ENCODE measurements around the gene NXN.
"Not testable (repeated sequence)": the region's sequence is repeated elsewhere in the genome, so short reads cannot be mapped to it uniquely, and the experiment has no call there.

NXN gene

DNA sequence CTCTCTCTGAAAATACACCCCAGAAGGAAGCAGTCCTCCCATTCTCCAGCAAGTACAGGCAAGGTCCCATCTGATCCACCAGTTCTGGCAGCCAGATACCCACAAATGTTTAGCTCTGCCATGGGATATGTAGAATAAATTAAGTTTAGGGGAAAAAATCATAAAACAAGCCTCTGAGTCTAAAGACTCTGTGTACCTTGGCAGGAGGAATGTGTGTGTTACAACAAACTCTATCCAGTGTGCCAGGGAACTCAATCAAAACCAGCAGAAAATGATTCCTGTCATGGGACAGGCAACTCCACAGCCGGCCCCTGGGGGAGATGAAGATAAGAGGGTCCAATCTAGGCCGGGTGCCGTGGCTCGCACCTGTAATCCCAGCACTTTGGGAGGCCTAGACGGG lies 124.0 kb downstream of the NXN start:
- DNase-seq = no peak

DNA sequence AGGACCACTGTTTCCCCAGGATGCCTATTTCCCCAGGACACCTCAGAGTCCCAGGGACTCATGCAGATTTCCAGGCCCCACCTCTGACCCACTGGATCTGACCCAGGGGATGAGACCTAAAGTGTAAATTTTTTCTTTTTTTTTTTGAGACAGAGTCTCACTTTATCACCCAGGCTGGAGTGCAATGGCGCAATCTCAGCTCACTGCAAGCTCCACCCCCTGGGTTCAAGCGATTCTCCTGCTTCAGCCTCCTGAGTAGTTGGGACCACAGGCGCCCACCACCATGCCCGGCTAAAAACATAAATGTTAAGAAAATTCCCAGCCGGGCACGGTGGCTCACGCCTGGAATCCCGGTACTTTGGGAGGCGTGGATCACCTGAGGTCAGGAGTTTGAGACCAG lies 126.7 kb downstream of the NXN start:
- not testable (repeated sequence) for DNase-seq

DNA sequence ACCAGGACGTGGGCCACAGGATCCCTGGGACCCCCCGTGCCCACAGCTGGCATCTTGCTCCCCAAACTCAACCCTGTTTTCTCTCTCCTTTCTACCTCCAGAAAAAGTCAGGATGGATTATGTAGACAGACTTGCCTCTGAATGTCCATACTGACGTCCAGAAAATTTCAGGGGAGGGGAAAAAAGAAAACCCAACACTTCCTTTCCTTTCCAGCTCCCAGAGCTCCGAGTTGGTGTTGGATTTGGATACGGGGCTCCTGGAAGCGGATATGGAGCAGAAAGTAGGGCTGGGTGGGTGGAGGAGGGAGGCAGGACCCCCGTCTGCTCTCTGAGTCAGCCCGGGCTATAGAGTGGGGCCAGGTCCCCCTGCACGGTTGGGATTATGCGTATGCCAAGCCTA lies 127.2 kb downstream of the NXN start:
- no peak for DNase-seq

DNA sequence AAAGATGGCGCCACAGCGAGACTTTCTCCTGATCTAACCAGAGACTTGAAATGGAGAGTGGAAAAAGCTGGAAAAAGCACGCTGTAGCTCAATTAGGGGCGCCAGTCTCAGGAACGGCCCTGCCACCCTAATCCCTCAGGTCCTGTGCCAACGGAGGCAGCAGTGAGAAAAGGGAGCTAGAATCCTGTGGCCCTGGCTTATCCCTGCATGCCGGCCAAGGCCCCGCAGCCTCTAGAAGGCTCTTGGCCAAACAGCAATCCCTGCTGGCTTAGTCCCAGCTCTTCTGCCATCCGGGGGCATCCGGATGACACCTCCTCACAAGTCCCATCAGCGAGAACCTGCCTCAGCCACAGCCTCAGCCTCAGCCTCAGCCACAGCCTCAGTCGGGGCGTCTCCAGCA lies 127.7 kb downstream of the NXN start:
- DNase-seq = no peak

DNA sequence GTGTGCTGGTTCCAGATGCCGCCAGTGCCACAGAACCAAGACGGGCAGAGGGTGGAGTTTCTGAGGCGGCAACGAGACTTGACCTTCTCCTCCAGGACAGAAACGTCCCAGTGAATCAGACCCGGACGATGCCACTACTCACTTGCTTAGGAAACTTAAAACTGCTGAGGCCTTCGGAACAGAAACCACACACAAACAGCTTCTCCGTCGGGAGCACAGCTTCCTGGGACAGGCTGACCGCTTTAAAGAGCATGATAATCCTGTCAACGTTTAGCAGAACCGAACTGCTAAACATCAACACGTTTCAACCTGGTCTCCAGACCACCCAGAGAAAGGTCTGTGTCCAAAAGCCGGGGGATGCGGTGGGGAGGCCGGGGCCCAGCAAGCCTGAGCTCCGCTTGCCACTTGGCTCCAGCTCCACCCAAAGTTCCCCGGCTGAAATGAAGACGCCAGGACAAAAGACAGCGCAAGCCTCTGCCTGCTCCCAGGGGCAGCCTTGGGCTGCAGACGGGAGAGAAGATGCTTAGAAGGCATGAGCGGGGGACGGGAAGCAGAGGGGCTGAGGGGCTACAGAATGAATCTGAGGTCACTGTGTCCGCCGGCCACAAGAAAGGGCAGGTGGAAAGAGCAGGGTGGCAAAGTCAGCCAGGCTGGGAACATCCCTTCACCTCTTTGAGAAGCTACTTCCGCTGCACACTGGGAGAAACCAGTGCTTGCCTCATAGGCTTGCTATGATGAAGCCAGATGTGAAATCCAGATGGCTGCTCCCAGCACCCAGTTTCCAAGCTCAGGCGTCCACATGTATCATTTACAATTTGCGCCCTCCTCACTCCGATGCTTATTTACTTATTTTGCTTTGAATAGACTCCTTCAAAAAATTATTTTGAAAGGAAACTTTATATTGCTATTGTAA lies 128.5 kb downstream of the NXN start:
- DNase-seq = no peak

DNA sequence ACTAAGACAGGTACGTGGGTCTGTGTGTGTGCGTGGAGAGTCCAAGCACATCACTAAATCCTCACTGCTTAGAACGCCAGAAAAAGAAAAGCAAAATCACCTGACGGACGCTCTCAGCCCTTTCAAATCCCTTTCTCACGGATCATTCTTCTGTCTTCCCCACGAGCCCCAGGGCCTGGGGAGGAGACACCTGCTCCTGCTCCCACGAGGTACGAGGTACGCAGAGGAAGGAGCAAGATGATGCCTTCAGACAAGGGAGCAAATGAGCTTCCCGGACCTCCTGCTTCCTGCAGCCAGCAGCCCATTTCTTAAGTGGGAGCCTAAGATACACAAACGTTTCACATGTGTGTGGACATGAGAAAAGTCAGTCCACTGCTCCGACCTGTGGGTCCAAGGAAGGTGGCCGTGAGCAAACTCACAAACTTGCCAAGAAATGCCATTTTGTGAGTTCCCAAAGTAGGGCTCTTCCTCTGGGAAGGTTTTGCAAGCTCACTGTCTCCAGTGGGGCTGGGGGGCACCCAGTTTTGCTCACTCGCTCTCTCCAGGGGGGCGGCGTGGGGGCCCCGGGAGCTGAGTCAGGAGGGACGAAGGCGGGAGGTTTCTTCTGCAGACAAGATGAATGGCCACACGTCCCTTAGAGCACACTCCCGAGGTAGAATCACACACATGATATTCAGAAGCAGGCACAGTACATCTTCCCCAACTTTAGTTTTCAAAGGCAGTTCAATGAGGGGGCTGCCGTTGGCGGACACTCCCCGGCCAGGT lies 129.3 kb downstream of the NXN start:
- DNase-seq = no peak

DNA sequence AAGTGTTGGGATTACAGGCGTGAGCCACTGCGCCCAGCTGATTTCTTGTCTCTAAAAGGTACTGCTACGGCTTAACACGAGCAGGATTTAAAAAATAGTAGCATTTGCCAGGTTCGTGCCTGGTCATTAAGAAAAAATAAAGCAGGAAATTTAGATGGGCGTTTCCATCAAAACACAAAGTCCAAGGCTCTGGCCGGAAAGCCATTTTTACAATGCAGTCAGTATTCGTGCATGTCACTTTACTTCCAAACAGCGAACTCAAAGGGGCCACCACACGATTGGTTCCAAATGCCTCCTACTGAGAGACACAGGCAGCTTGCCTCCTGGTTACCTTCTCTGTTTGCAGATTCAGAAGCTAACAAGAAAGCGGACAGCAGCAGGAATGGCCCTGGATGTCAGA lies 131.2 kb downstream of the NXN start:
- no peak for DNase-seq

DNA sequence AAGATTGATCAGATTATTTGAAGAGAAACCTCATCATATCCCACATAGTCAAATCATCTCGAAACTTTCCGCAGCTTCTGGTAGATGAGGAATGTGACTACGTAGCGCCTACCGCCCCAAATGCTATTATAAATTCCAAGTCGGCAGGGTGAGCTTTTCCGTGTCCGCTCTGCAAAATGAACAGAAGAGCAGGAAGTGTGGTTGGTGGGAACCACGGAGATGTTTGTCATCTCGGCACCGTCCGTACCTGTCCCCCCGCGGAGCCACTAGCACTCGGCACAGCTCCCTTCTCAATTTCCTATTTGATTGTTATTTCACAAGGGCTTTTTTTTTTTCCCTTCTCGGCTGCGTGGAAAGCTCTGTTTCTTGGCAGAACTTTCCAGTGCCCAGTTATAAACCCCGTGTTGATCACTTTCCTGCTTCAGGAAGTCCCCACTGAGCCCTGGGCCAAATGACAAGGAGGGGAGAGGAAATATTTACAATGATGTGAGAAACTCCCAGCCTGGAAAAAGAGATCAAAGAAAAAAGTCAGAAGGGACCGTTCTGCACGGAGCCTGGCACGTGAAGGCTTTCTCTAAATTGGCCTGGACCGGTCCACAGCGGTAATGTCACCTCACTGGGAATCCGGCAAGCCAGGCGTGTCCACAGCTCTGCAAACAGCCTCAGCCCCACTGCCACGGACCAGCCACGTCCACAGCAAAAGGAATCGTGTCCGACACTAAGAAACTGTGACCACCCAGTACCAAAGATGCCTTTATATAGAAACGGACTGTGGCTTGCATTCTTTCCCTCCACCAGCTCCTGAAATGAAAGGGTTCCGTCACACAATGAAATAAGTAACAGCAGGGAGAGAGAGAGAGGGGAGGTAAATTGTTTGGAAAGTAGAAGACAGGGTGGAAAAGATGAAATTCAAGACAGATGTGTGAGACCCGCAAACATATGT lies 132.4 kb downstream of the NXN start:
- no peak for DNase-seq

DNA sequence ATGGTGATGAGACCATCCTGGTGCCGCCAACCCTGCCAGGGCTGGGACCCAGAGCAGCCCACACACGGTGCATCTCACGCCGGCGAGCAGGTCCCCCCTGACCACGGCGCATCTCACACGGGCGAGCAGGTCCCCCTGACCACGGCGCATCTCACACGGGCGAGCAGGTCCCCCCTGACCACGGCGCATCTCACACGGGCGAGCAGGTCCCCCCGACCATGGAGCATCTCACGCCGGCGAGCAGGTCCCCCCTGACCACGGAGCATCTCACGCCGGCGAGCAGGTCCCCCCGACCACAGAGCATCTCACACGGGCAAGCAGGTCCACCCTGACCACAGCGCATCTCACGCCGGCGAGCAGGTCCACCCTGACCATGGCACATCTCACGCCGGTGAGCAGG lies 138.3 kb downstream of the NXN start:
- DNase-seq = no peak

DNA sequence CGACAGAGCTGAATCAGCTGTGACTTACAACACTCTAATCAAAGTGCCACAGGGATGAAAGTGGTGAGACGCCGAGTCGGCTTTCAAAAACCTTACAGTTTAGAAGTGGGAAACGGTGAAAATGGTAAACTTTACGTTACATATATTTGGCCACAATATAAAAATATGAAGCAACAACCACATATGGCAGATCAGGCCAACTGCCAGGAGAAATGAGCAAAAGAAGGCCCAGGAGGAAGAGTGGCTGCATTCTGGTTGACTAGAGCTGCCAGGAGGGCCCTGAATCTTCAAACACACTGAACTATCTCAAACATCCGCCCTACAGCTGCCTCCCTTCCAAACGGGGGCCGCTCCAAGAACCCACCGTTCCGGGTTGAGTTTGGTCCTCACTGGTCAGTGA lies 141.1 kb downstream of the NXN start:
- no peak for DNase-seq

DNA sequence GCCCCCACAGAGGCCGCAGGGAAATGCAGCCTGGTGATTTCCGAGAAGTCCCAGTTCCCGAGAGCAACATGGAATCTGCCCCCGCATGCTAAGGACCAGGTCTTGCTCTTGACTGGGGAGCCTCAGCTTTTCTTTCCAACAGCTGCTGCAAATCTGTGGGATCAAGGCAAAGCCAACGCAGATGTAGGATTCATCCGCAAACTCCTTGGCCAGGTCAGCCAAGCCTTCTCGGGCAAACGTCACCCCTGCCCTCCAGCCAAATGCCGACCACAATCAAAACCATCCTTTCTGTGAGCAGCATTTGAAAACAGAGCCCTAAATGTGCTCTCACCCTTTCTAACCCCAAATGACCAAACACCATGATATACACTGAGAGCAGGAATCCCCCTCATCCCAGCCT lies 143.4 kb downstream of the NXN start:
- no peak for DNase-seq

DNA sequence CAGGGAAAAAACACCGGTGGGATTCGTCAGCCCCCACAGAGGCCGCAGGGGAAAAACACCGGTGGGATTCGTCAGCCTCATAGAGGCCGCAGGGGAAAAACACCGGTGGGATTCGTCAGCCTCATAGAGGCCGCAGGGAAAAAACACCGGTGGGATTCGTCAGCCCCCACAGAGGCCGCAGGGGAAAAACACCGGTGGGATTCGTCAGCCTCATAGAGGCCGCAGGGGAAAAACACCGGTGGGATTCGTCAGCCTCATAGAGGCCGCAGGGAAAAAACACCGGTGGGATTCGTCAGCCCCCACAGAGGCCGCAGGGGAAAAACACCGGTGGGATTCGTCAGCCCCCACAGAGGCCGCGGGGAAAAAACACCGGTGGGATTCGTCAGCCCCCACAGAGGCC lies 143.9 kb downstream of the NXN start:
- DNase-seq = not testable (repeated sequence)

DNA sequence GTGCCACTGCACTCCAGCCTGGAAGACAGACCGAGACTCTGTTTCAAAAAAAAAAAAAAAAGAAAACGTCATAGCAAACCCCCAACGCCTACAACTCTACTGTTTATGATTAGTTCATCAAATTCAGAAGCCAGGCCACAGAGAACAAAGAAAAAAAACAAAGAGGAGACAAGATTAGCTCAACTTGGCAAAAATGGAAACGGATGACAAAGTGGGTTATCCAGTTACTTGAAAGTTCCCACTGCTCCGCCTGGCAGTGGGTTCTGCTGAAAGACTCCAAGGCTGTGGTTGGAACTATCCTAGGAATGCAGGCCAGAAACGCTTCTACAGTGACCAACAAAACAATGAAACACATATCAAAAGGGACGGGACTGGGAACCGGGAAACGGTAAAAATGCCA lies 144.3 kb downstream of the NXN start:
- DNase-seq = no peak

DNA sequence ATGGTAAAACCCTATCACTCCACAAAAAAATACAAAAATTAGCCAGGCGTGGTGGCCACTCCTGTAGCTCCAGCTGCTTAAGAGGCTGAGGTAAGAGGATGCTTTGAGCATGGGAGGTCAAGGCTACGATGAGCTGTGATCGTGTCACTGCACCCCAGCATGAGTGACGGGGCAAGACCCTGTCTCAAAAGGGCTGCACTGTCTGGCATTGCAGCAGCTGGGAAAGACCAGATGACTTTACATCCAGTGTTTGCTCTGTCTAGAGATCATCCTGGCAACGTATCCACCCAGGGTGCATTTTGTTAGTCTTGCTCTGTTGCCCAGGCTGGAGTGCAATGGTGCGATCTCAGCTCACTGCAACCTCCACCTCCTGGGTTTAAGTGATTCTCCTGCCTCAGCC lies 145.4 kb downstream of the NXN start:
- DNase-seq = no peak

DNA sequence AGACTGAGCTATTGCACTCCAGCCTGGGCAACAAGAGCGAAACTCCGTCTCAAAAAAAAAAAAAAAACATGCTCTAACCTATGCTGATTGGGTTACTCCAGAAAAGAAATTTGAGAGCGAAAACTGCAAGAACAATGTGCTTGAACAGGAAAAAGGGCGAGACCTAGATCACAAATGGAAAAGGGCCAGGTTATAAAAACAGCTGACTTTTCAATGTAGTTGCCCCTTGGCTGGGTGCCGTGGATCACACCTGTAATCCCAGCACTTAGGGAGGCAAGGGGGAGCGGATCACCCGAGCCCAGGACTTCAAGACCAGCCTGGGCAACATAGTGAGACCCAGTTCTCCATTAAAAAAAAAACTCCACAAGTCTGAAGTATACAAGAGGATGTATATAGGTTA lies 148.6 kb downstream of the NXN start:
- DNase-seq = no peak

DNA sequence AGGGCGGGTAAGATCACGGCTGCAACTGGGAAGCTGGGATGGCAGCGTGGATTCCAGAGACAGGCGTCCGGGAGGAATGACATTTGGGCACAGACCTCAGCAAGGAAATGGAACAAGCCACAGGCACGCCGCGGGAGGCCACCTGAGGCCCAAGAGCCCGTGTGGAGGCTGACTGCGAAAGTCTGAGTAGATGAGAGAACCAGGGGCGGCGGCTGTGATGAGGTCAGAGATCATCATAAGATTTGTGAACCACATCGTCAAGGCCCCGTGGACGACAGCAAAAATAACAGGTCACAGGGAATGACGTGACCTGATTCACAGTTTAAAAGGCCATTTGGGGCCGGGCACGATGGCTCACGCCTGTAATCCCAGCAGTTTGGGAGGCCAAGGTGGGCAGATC lies 149.2 kb downstream of the NXN start:
- no peak for DNase-seq

DNA sequence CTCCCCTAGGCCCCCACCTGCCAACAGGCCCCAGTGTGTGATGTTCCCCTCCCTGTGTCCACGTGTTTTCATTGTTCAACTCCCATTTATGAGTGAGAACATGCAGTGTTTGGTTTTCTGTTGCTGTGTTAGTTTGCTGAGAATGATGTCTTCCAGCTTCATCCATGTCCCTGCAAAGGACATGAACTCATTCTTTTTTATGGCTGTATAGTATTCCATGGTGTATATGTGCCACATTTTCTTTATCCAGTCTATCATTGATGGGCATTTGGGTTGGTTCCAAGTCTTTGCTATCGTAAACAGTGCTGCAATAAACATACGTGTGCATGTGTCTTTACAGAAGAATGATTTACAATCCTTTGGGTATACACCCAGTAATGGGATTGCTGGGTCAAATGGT lies 150.0 kb downstream of the NXN start:
- not testable (repeated sequence) for DNase-seq

DNA sequence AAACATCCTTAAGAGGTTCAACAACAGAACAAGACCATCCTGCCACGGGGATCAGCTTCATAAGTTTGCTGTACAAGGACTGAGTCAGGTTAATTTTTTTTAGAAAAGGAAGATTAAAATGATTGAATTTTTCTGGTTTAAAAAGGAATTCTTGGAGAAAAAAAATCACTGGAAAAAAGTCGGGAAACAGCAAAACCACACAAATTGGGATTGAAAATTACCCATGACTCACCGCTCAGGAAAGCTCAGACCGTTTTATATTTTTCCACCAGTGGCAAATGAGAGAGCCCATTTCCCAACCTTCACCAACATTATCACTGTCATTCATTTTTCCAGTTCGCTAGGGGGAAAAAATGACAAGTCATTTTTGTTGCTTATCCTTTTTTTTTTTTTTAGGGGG lies 150.8 kb downstream of the NXN start:
- DNase-seq = no peak

DNA sequence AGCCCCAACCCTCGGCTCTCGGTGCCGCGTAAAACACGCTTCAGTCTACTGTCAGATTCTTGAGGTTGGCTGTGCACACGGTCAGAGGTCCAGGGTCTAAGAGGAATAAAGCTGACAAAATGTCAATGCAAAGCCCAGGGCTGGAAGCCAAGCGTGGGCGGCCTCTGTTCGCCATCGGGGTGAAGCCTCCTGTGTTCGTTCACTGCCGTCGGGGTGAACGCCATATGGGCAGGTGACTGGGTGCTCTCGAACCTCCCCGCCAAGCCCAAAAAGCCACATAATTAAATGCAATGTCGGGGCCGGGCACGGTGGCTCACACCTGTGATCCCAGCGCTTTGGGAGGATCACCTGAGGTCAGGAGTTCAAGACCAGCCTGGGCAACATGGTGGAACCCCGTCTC lies 152.8 kb downstream of the NXN start:
- no peak for DNase-seq

DNA sequence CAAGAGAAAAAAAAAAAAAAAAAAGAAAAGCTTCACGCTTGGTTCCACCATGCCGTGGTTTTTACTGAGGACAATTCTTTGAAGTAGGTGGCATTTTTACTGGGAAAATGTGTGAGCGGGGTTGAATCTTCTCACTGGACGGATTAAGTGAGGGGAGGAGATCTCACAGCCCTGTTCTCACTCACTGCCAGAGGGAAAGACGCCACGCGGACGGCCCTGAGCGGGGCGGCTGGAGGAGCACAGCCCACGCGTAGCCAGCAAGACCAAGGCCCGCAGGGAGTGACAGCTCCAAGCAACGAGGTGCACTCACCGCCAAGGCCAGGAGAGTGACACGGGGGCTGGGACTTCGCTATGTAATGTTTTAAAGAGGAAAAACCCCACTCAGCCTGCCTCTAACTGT lies 154.4 kb downstream of the NXN start:
- DNase-seq = no peak

DNA sequence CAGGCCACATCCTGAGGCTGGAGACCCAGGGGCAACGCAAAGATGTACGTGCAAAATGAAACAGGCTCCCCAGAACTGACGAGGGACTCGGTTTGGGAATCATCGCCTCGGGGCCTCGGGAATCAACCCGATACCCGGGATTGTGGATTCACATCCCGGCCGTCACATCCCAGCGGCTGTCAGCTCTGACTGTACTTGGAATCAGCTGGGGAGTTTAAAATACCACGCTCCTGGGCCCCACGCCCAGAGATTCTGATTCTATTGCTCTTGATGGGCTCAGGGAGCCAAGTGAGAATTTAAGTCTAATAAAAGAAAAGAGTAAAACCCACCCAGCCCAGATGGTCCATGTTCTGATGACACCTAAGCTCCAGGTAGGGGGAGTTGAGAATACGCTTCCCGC lies 155.2 kb downstream of the NXN start:
- no peak for DNase-seq

DNA sequence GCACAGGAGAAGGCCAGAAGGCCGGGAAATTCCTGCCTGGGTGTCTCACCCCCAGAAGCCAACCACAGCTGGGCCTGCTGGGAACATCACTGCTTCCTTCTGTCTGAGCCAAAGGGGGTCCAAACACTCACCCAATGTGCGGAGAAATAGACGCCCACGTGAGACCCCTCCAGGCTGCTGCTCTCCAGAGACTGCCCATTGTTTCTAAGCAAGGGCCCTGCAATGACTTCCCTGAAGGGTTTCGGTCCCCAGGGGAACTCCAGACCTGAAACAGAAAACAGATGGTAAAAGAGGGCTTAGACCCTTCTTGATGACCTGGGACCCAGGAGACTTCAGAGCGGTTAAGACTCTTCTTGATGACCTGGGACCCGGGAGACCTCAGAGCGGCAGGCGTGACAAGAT lies 156.1 kb downstream of the NXN start:
- DNase-seq = no peak

DNA sequence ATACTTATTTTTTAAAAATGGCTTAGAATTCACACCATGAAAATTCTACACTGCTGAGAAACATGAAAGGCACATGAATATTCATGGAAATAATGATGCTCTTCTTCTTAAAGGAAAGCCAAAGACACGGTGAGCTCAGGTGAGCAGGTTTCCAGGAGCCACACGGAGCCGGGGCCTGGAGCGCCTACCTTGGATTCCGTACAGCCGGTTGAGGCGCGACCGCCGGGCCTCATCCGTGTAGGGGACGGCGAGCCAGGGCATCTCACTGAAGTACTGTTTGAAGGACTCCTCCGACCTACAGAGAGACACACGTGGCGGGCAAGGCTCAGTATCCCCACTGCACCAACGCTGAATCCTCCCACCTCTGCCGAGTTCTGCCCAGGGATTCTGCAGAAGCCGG lies 160.3 kb downstream of the NXN start:
- DNase-seq = no peak
